CD4-positive, alpha-beta T cell (primary cell): Measurements from ENCODE around the gene UTF1. TPM values are rescaled to one million over a fixed set of nuclear protein-coding genes. Genes with fewer than 3 reads are reported as not detected.

Source experiments
- ATAC-seq: fragments of 200-7000 bp; cut with Tn5 transposase; one replicate; pipeline ENCODE4 v1.10.0; 2022; ENCODE audit warnings: mild to moderate bottlenecking; ENCODE audit not compliant: poor library complexity
- CTCF ChIA-PET: fragments of 350-600 bp; sonication (Branson Sonifier 250); formaldehyde crosslinking; loops from one replicate; lab custom pipeline; 2021; ENCODE audit warnings: antibody characterized with exemption, inconsistent platforms; lab: Charles Lee
- POLR2A ChIA-PET: fragments of 350-600 bp; sonication (Branson Sonifier 250); formaldehyde crosslinking; loops from one replicate; lab custom pipeline; 2021; ENCODE audit warnings: antibody characterized with exemption, inconsistent platforms; lab: Charles Lee
- DNase-seq, 14 experiments: peaks; one replicate each; pipeline ENCODE4 v3.0.0-alpha.2; 2013 to 2020; ENCODE audit warnings: mixed read lengths in 2 of 14
- H3K27ac ChIP-seq, 2 donors: one replicate each; pipeline versions ENCODE4 v1.5.1 to v1.7.0; 2013; ENCODE audit warnings: low read length in 2 of 2, low read depth in 1 of 2, mild to moderate bottlenecking in 1 of 2
- H3K27me3 ChIP-seq, 2 experiments: 1 replicate in 1 of 2; 2 replicates in 1 of 2; pipeline versions ENCODE4 v1.6.1 to v1.7.0; 2013; ENCODE audit warnings: low read length in 2 of 2, control low read depth in 1 of 2, mild to moderate bottlenecking in 1 of 2, moderate library complexity in 1 of 2; ENCODE audit not compliant: insufficient read depth in 2 of 2, control insufficient read depth in 1 of 2
- H3K36me3 ChIP-seq: one replicate; pipeline ENCODE4 v1.6.1; 2013; ENCODE audit warnings: low read length, control low read depth; ENCODE audit not compliant: insufficient read depth
- H3K4me1 ChIP-seq: one replicate; pipeline ENCODE4 v1.6.1; 2013; ENCODE audit warnings: low read length, control low read depth; ENCODE audit not compliant: insufficient read depth
- H3K4me3 ChIP-seq: one replicate; pipeline ENCODE4 v1.5.1; 2013; ENCODE audit warnings: mild to moderate bottlenecking, low read length, moderate library complexity
- H3K9me3 ChIP-seq, 2 experiments: 1 replicate in 1 of 2; 2 replicates in 1 of 2; pipeline versions ENCODE4 v1.6.1 to v1.7.0; 2013; ENCODE audit warnings: low read length in 2 of 2, mild to moderate bottlenecking in 2 of 2, control low read depth in 1 of 2, moderate library complexity in 1 of 2; ENCODE audit not compliant: control insufficient read depth in 1 of 2, insufficient read depth in 1 of 2
- H3K27ac Mint-ChIP-seq: one replicate; pipeline ENCODE4 v1.8.0; 2020; ENCODE audit warnings: mixed read lengths
- H3K27me3 Mint-ChIP-seq: one replicate; pipeline ENCODE4 v1.8.0; 2021; ENCODE audit warnings: mixed read lengths
- H3K36me3 Mint-ChIP-seq: one replicate; pipeline ENCODE4 v1.8.0; 2021; ENCODE audit warnings: low read depth, mixed read lengths
- H3K4me1 Mint-ChIP-seq: one replicate; pipeline ENCODE4 v1.8.0; 2021; ENCODE audit warnings: low read depth, mixed read lengths
- H3K4me3 Mint-ChIP-seq: one replicate; pipeline ENCODE4 v1.8.0; 2020; ENCODE audit warnings: mild to moderate bottlenecking, mixed read lengths
- H3K9me3 Mint-ChIP-seq: one replicate; pipeline ENCODE4 v1.8.0; 2020; ENCODE audit warnings: mixed read lengths
- intact Hi-C, 2 experiments: fragments of 100-400 bp; cut with DNase I in 1 of 2; cut with micrococcal nuclease in 1 of 2; formaldehyde crosslinking; loops; one replicate each; pipeline versions ENCODE4 v1.15.1 to v1.9.0; 2023 to 2025; cut with DNase I, micrococcal nuclease
- total RNA-seq, 174 experiments: library from RNA in 2 of 174; stranded (reverse) in 2 of 174; gene quantifications; one replicate each; pipeline ENCODE4 v1.2.3 and lab custom pipeline; 2021 to 2026
- TF ChIP-seq, protein P1 (sequence below): fragments of 200-600 bp; IDR thresholded peaks from one replicate; pipeline ENCODE4 v1.8.0; 2022; ENCODE audit warnings: antibody characterized with exemption, mild to moderate bottlenecking

Gene UTF1
- total RNA-seq, 2 experiments from 2014 or later, result not detected

DNA sequence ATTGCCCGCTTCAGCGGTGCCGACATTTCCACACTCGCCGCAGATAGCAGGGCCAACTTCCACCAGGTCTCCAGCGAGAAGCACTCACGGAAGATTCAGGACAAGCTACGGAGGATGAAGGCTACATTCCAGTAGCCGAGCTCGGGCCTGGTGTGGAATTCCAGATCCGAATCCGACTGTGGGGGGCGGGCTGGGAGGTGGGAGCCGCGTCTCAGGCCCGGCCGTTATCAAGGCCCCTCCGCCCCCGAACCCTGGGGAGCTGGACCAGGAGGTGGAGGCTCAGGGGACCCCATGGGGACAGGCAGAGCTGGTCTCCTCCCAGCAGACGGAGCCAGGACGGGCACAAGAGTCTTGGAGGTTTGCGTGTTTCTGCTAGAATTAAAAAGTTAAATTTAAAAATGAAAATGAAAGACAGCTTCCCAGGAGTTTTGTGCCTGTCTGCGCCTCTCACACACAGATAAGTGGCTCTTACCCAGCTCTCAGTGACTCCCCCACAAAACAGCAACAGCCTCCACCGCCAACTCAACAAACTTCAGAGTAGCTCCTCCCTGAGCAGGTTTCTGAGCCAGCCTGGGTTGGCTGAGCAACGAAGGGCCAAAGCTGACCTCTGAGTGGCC, 5.2 kb upstream of the UTF1 start:
- Histone ChIP-seq H3K9me3 (peaks cover 0 to 19% of the 10 kb centered on the region in 2 experiments), H3K27me3 (peaks cover 25 to 27% of the 10 kb centered on the region in 2 experiments), H3K4me3 (no peak overlapping the region), H3K36me3 (no peaks in the 10 kb centered on the region), H3K27ac (no peak overlapping the region), H3K4me1 (peaks cover 14% of the 10 kb centered on the region)
- no peak overlapping the region for H3K27ac Mint-ChIP-seq
- H3K27me3 Mint-ChIP-seq, result peaks cover 53% of the 10 kb centered on the region
- ChIA-PET POLR2A (no interaction called here), CTCF (no interaction called here)
- no peaks in the 10 kb centered on the region for H3K36me3 Mint-ChIP-seq
- no peak overlapping the region for H3K4me3 Mint-ChIP-seq
- intact Hi-C loops, result loop anchor here in 1 of 2 experiments (5.0 kb wide), 1 partner anchor 78 kb away; no protein-coding TSS in a partner anchor
- ATAC-seq (no peak), DNase-seq (no peak)
- TF ChIP-seq, protein P1, sequence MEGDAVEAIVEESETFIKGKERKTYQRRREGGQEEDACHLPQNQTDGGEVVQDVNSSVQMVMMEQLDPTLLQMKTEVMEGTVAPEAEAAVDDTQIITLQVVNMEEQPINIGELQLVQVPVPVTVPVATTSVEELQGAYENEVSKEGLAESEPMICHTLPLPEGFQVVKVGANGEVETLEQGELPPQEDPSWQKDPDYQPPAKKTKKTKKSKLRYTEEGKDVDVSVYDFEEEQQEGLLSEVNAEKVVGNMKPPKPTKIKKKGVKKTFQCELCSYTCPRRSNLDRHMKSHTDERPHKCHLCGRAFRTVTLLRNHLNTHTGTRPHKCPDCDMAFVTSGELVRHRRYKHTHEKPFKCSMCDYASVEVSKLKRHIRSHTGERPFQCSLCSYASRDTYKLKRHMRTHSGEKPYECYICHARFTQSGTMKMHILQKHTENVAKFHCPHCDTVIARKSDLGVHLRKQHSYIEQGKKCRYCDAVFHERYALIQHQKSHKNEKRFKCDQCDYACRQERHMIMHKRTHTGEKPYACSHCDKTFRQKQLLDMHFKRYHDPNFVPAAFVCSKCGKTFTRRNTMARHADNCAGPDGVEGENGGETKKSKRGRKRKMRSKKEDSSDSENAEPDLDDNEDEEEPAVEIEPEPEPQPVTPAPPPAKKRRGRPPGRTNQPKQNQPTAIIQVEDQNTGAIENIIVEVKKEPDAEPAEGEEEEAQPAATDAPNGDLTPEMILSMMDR, result no peak
- peaks cover 17% of the 10 kb centered on the region for H3K4me1 Mint-ChIP-seq
- H3K9me3 Mint-ChIP-seq, result no peaks in the 10 kb centered on the region

- peaks cover 17% of the 10 kb centered on the region for H3K4me1 Mint-ChIP-seq
- H3K27me3 ChIP-seq, result peaks cover 25 to 27% of the 10 kb centered on the region in 2 experiments
Measured at GRCh38 chr10:133225707-133226191, 4.3 kb upstream of the UTF1 start.

DNA sequence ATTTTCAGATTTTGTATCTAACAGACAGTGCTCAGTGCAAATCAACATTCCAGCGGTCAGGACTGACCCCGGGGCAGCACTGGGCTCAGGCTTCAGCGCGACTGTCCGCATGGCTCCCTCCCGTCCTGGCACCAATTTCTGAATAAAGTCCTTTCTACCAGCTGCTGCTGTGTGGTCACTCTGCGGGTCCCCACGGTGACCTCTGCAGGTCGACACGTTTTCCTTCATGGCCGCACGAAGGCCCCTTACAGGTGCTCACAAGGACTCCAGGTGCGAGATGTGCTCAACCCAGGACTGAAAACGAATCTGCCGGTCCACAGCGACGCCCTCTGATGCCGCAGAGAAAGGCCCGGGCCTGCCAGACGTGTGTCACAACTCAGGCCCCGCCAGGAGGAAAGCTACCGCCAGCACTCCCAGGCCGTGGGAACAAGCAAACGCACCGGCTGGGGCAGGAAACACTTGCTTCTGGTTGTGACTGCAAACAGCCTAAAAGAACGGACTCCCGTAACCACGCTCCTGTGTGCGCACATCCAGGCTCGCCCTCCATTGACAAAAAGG, 3.7 kb upstream of the UTF1 start:
- H3K27me3 ChIP-seq, result peaks cover 26 to 30% of the 10 kb centered on the region in 2 experiments
- no peaks in the 10 kb centered on the region for H3K36me3 Mint-ChIP-seq
- peaks cover 17% of the 10 kb centered on the region for H3K4me1 Mint-ChIP-seq
- ChIA-PET POLR2A (no interaction called here), CTCF (interaction anchor here (1.4 kb wide), 1 partner anchor 32 kb away, joined by 4 read pairs; no protein-coding TSS in a partner anchor)
- intact Hi-C loops, result loop anchor here in 1 of 2 experiments (5.0 kb wide), 1 partner anchor 79 kb away; no protein-coding TSS in a partner anchor
- ATAC-seq (peak; percentile 55), DNase-seq (peak in 2 of 14 experiments; percentile 32 to 33)
- H3K4me3 Mint-ChIP-seq, result no peak overlapping the region
- no peak overlapping the region for H3K27ac Mint-ChIP-seq
- peaks cover 51% of the 10 kb centered on the region for H3K27me3 Mint-ChIP-seq
- H3K4me3 ChIP-seq, result no peak overlapping the region
- TF ChIP-seq, protein P1, result no peak
- H3K9me3 ChIP-seq, result peaks cover 0 to 18% of the 10 kb centered on the region in 2 experiments
- H3K36me3 ChIP-seq, result no peaks in the 10 kb centered on the region
- H3K27ac ChIP-seq, result no peak overlapping the region
- peaks cover 17% of the 10 kb centered on the region for H3K4me1 ChIP-seq
- H3K9me3 Mint-ChIP-seq, result no peaks in the 10 kb centered on the region

More at GRCh38 chr10:133225707-133226191, 4.3 kb upstream of the UTF1 start:
- Histone ChIP-seq H3K9me3 (peaks cover 0 to 19% of the 10 kb centered on the region in 2 experiments), H3K36me3 (no peaks in the 10 kb centered on the region), H3K27ac (no peak overlapping the region), H3K4me3 (no peak overlapping the region), H3K4me1 (peaks cover 14% of the 10 kb centered on the region)
- DNase-seq, result no peak
- intact Hi-C loops, result loop anchor here in 1 of 2 experiments (5.0 kb wide), 1 partner anchor 78 kb away; no protein-coding TSS in a partner anchor
- TF ChIP-seq, protein P1, result no peak
- Mint-ChIP-seq H3K36me3 (no peaks in the 10 kb centered on the region), H3K27ac (no peak overlapping the region), H3K27me3 (peaks cover 53% of the 10 kb centered on the region), H3K9me3 (no peaks in the 10 kb centered on the region), H3K4me3 (no peak overlapping the region)
- CTCF ChIA-PET, result interaction anchor here (1.4 kb wide), 1 partner anchor 32 kb away, joined by 4 read pairs; no protein-coding TSS in a partner anchor
- POLR2A ChIA-PET, result no interaction called here
- ATAC-seq, result no peak
